Stimulated activated naive CD8-positive, alpha-beta T cell treated with anti-CD3 and anti-CD28 coated beads, Interleukin-15, Interleukin-2, amounts not matched to agents 100 ng/mL and 50 ng/mL, for 24 hours (primary cell): ENCODE data around the gene ASPG.

Experiments used
- H3K27ac Mint-ChIP-seq: one replicate; pipeline ENCODE4 v1.8.0; 2021; ENCODE audit warnings: mild to moderate bottlenecking, mixed read lengths
- H3K27me3 Mint-ChIP-seq: one replicate; pipeline ENCODE4 v1.8.0; 2021; ENCODE audit warnings: mixed read lengths
- H3K36me3 Mint-ChIP-seq: one replicate; pipeline ENCODE4 v1.8.0; 2021; ENCODE audit warnings: low read depth, mixed read lengths
- H3K4me1 Mint-ChIP-seq: one replicate; pipeline ENCODE4 v1.8.0; 2021; ENCODE audit warnings: low read depth, mixed read lengths
- H3K4me3 Mint-ChIP-seq: one replicate; pipeline ENCODE4 v1.8.0; 2021; ENCODE audit warnings: mild to moderate bottlenecking, mixed read lengths
- H3K9me3 Mint-ChIP-seq: one replicate; pipeline ENCODE4 v1.8.0; 2021; ENCODE audit warnings: mixed read lengths

ASPG gene

GRCh38 chr14:104121142-104121541 lies 35.6 kb downstream of the ASPG start:
- Mint-ChIP-seq H3K4me1 (no peaks in the 10 kb centered on the region), H3K27ac (no peak overlapping the region), H3K4me3 (no peak overlapping the region), H3K9me3 (peaks cover 12% of the 10 kb centered on the region), H3K27me3 (peaks cover 37% of the 10 kb centered on the region), H3K36me3 (peaks cover 10% of the 10 kb centered on the region)

GRCh38 chr14:104123879-104124278 lies 38.4 kb downstream of the ASPG start:
- H3K9me3 Mint-ChIP-seq, result peaks cover 19% of the 10 kb centered on the region

GRCh38 chr14:104125011-104125410 lies 39.5 kb downstream of the ASPG start:
- H3K4me3 Mint-ChIP-seq, result no peak overlapping the region
- peaks cover 19% of the 10 kb centered on the region for H3K36me3 Mint-ChIP-seq
- no peak overlapping the region for H3K27ac Mint-ChIP-seq
- H3K27me3 Mint-ChIP-seq, result peaks cover 36% of the 10 kb centered on the region
- H3K4me1 Mint-ChIP-seq, result no peaks in the 10 kb centered on the region
- peaks cover 28% of the 10 kb centered on the region for H3K9me3 Mint-ChIP-seq

More at GRCh38 chr14:104123879-104124278, 38.4 kb downstream of the ASPG start:
- H3K4me3 Mint-ChIP-seq, result no peak overlapping the region
- peaks cover 35% of the 10 kb centered on the region for H3K27me3 Mint-ChIP-seq
- peaks cover 10% of the 10 kb centered on the region for H3K36me3 Mint-ChIP-seq
- H3K27ac Mint-ChIP-seq, result no peak overlapping the region
- H3K4me1 Mint-ChIP-seq, result no peaks in the 10 kb centered on the region

- H3K9me3 Mint-ChIP-seq, result peaks cover 28% of the 10 kb centered on the region
- no peak overlapping the region for H3K4me3 Mint-ChIP-seq
- H3K27me3 Mint-ChIP-seq, result peaks cover 32% of the 10 kb centered on the region
- H3K4me1 Mint-ChIP-seq, result no peaks in the 10 kb centered on the region
- no peak overlapping the region for H3K27ac Mint-ChIP-seq
- H3K36me3 Mint-ChIP-seq, result peaks cover 21% of the 10 kb centered on the region
These were observed 41.3 kb downstream of the ASPG start for GRCh38 chr14:104126753-104127152.

- peaks cover 24% of the 10 kb centered on the region for H3K9me3 Mint-ChIP-seq
- H3K4me3 Mint-ChIP-seq, result no peak overlapping the region
- no peaks in the 10 kb centered on the region for H3K4me1 Mint-ChIP-seq
- H3K36me3 Mint-ChIP-seq, result peaks cover 17% of the 10 kb centered on the region
- H3K27ac Mint-ChIP-seq, result no peak overlapping the region
- peaks cover 42% of the 10 kb centered on the region for H3K27me3 Mint-ChIP-seq
These were observed 43.5 kb downstream of the ASPG start for GRCh38 chr14:104128981-104129380.

- no peak overlapping the region for H3K4me3 Mint-ChIP-seq
- no peaks in the 10 kb centered on the region for H3K4me1 Mint-ChIP-seq
- peaks cover 45% of the 10 kb centered on the region for H3K27me3 Mint-ChIP-seq
- no peak overlapping the region for H3K27ac Mint-ChIP-seq
- H3K36me3 Mint-ChIP-seq, result peaks cover 16% of the 10 kb centered on the region
- peaks cover 21% of the 10 kb centered on the region for H3K9me3 Mint-ChIP-seq
These were observed 44.1 kb downstream of the ASPG start for GRCh38 chr14:104129556-104129955.

GRCh38 chr14:104130974-104131651 lies 45.6 kb downstream of the ASPG start:
- H3K4me1 Mint-ChIP-seq, result no peaks in the 10 kb centered on the region
- no peak overlapping the region for H3K4me3 Mint-ChIP-seq
- no peak overlapping the region for H3K27ac Mint-ChIP-seq
- peaks cover 17% of the 10 kb centered on the region for H3K9me3 Mint-ChIP-seq
- peaks cover 51% of the 10 kb centered on the region for H3K27me3 Mint-ChIP-seq
- H3K36me3 Mint-ChIP-seq, result peaks cover 11% of the 10 kb centered on the region

- H3K9me3 Mint-ChIP-seq, result peaks cover 9% of the 10 kb centered on the region
- no peak overlapping the region for H3K27ac Mint-ChIP-seq
- H3K4me3 Mint-ChIP-seq, result no peak overlapping the region
- peaks cover 4% of the 10 kb centered on the region for H3K4me1 Mint-ChIP-seq
- peaks cover 11% of the 10 kb centered on the region for H3K36me3 Mint-ChIP-seq
- peaks cover 54% of the 10 kb centered on the region for H3K27me3 Mint-ChIP-seq
These were observed 46.6 kb downstream of the ASPG start for GRCh38 chr14:104131968-104132732.

- Mint-ChIP-seq H3K36me3 (peaks cover 11% of the 10 kb centered on the region), H3K27ac (no peak overlapping the region), H3K4me3 (no peak overlapping the region), H3K4me1 (peaks cover 5% of the 10 kb centered on the region), H3K9me3 (peaks cover 9% of the 10 kb centered on the region), H3K27me3 (peaks cover 54% of the 10 kb centered on the region)
These were observed 47.5 kb downstream of the ASPG start for GRCh38 chr14:104132981-104133380.

- Mint-ChIP-seq H3K27me3 (peaks cover 50% of the 10 kb centered on the region), H3K4me1 (peaks cover 5% of the 10 kb centered on the region), H3K36me3 (peaks cover 11% of the 10 kb centered on the region), H3K27ac (no peak overlapping the region), H3K4me3 (no peak overlapping the region), H3K9me3 (peaks cover 9% of the 10 kb centered on the region)
These were observed 48.0 kb downstream of the ASPG start for GRCh38 chr14:104133496-104133895.

- no peak overlapping the region for H3K27ac Mint-ChIP-seq
- no peak overlapping the region for H3K4me3 Mint-ChIP-seq
- H3K4me1 Mint-ChIP-seq, result peaks cover 5% of the 10 kb centered on the region
- peaks cover 48% of the 10 kb centered on the region for H3K27me3 Mint-ChIP-seq
- H3K9me3 Mint-ChIP-seq, result peaks cover 7% of the 10 kb centered on the region
- peaks cover 9% of the 10 kb centered on the region for H3K36me3 Mint-ChIP-seq
These were observed 48.8 kb downstream of the ASPG start for GRCh38 chr14:104134061-104134965.

- Mint-ChIP-seq H3K4me1 (peaks cover 5% of the 10 kb centered on the region), H3K9me3 (no peaks in the 10 kb centered on the region), H3K36me3 (no peaks in the 10 kb centered on the region), H3K27me3 (peaks cover 40% of the 10 kb centered on the region), H3K27ac (no peak overlapping the region), H3K4me3 (no peak overlapping the region)
These were observed 49.8 kb downstream of the ASPG start for GRCh38 chr14:104135121-104135903.

GRCh38 chr14:104135904-104136471 lies 50.5 kb downstream of the ASPG start:
- H3K27me3 Mint-ChIP-seq, result peaks cover 40% of the 10 kb centered on the region
- H3K36me3 Mint-ChIP-seq, result no peaks in the 10 kb centered on the region
- no peaks in the 10 kb centered on the region for H3K9me3 Mint-ChIP-seq
- H3K4me1 Mint-ChIP-seq, result peaks cover 5% of the 10 kb centered on the region
- H3K4me3 Mint-ChIP-seq, result no peak overlapping the region
- no peak overlapping the region for H3K27ac Mint-ChIP-seq
